IMR-90 (cell line): ENCODE results near the gene TMEM260. TPM values are rescaled to one million over a fixed set of nuclear protein-coding genes. Genes with fewer than 3 reads are reported as not detected.

Experiments
- ATAC-seq: fragments of 200-7000 bp; cut with Tn5 transposase; 2 replicates; pipeline ENCODE4 v1.9.1; 2020; ENCODE audit warnings: low read depth, mild to moderate bottlenecking, moderate library complexity
- BruUV-seq: library from RNA; stranded (reverse); fragments of 400-500 nt; replicated peaks from 2 replicates; lab custom pipeline; 2021; lab: Mats Ljungman, UMichigan
- CTCF ChIA-PET: fragments of 300-600 bp; formaldehyde crosslinking; extraction: SDS; loops from one replicate; lab custom pipeline; 2021; ENCODE audit warnings: antibody characterized with exemption; lab: Yijun Ruan, JAX
- POLR2A ChIA-PET: fragments of 300-600 bp; sonication (Branson Sonifier 250); formaldehyde crosslinking; loops from one replicate; lab custom pipeline; 2022; ENCODE audit warnings: antibody characterized with exemption; ENCODE audit not compliant: unreplicated experiment; lab: Charles Lee
- DNase-seq: peaks from one replicate; pipeline ENCODE4 v3.0.0; 2013
- H2AFZ ChIP-seq: replicated peaks from 2 replicates; pipeline ENCODE3; 2013; ENCODE audit warnings: low read length, mild to moderate bottlenecking; ENCODE audit not compliant: poor library complexity
- H2AK5ac ChIP-seq: 2 replicates; pipeline ENCODE4 v1.6.1; 2013; ENCODE audit warnings: low read depth, low read length, inconsistent platforms
- H2AK9ac ChIP-seq: replicated peaks from 2 replicates; pipeline ENCODE3; 2013; ENCODE audit warnings: mild to moderate bottlenecking, low read depth, low read length, moderate library complexity; ENCODE audit not compliant: poor library complexity
- H2BK120ac ChIP-seq: 2 replicates; pipeline ENCODE4 v1.6.1; 2013; ENCODE audit warnings: low read depth, low read length, inconsistent platforms
- H2BK15ac ChIP-seq: 3 replicates; pipeline ENCODE4 v1.6.1; 2013; ENCODE audit warnings: low read depth, low read length, inconsistent platforms
- H2BK20ac ChIP-seq: 2 replicates; pipeline ENCODE4 v1.6.1; 2013; ENCODE audit warnings: low read depth, mild to moderate bottlenecking, inconsistent platforms, low read length, moderate library complexity
- H2BK5ac ChIP-seq: 2 replicates; pipeline ENCODE4 v1.6.1; 2013; ENCODE audit warnings: mild to moderate bottlenecking, low read depth, low read length, inconsistent platforms; ENCODE audit not compliant: poor library complexity, severe bottlenecking
- H3K14ac ChIP-seq: replicated peaks from 2 replicates; pipeline ENCODE4 v1.6.1; 2013; ENCODE audit warnings: low read depth, low read length, inconsistent platforms
- H3K18ac ChIP-seq: 2 replicates; pipeline ENCODE4 v1.6.1; 2013; ENCODE audit warnings: low read depth, low read length, control low read depth
- H3K23ac ChIP-seq: 2 replicates; pipeline ENCODE4 v1.6.1; 2013; ENCODE audit warnings: low read depth, low read length, inconsistent platforms
- H3K27ac ChIP-seq: 2 replicates; pipeline ENCODE4 v1.5.1; 2013; ENCODE audit warnings: mild to moderate bottlenecking, control low read depth, low read length; ENCODE audit not compliant: insufficient read depth
- H3K27me3 ChIP-seq: 2 replicates; pipeline ENCODE4 v1.6.1; 2013; ENCODE audit warnings: low read length; ENCODE audit not compliant: control insufficient read depth, insufficient read depth
- H3K36me3 ChIP-seq: 2 replicates; pipeline ENCODE4 v1.6.1; 2013; ENCODE audit warnings: low read length, mixed read lengths; ENCODE audit not compliant: control insufficient read depth, insufficient read depth
- H3K4ac ChIP-seq: 2 replicates; pipeline ENCODE4 v1.6.1; 2013; ENCODE audit warnings: low read depth, low read length, inconsistent platforms
- H3K4me1 ChIP-seq: 2 replicates; pipeline ENCODE4 v1.6.1; 2013; ENCODE audit warnings: low read length, mixed read lengths; ENCODE audit not compliant: control insufficient read depth, insufficient read depth
- H3K4me2 ChIP-seq: 2 replicates; pipeline ENCODE4 v1.6.1; 2013; ENCODE audit warnings: low read depth, mild to moderate bottlenecking, control low read depth, low read length, moderate library complexity
- H3K4me3 ChIP-seq: 2 replicates; pipeline ENCODE4 v1.5.1; 2013; ENCODE audit warnings: low read depth, mild to moderate bottlenecking, control low read depth, low read length, moderate library complexity; ENCODE audit not compliant: insufficient read depth
- H3K56ac ChIP-seq: 2 replicates; pipeline ENCODE4 v1.6.1; 2013; ENCODE audit warnings: low read length, inconsistent platforms; ENCODE audit not compliant: insufficient read depth; ENCODE audit errors: extremely low read depth
- H3K79me1 ChIP-seq, 2 experiments: 2 replicates each; pipeline ENCODE4 v1.6.1; 2013; ENCODE audit warnings: low read length in 2 of 2, inconsistent platforms in 1 of 2, low read depth in 1 of 2
- H3K9ac ChIP-seq: 2 replicates; pipeline ENCODE4 v1.6.1; 2013; ENCODE audit warnings: low read depth, low read length, control low read depth
- H3K9me1 ChIP-seq: 2 replicates; pipeline ENCODE4 v1.6.1; 2013; ENCODE audit warnings: low read length, inconsistent platforms; ENCODE audit not compliant: insufficient read depth
- H3K9me3 ChIP-seq: 2 replicates; pipeline ENCODE4 v1.6.1; 2013; ENCODE audit warnings: low read length; ENCODE audit not compliant: control insufficient read depth, insufficient read depth
- H4K20me1 ChIP-seq: 2 replicates; pipeline ENCODE4 v1.6.1; 2013; ENCODE audit warnings: low read length, inconsistent platforms; ENCODE audit not compliant: insufficient read depth
- H4K5ac ChIP-seq: 2 replicates; pipeline ENCODE4 v1.6.1; 2013; ENCODE audit warnings: mild to moderate bottlenecking, low read depth, low read length, control low read depth
- H4K8ac ChIP-seq, 2 experiments: 2 replicates each; pipeline ENCODE4 v1.6.1; 2013; ENCODE audit warnings: low read depth in 2 of 2, low read length in 2 of 2, control low read depth in 1 of 2, inconsistent platforms in 1 of 2
- H4K91ac ChIP-seq: 2 replicates; pipeline ENCODE4 v1.6.1; 2013; ENCODE audit warnings: low read depth, low read length, inconsistent platforms; ENCODE audit not compliant: insufficient read depth
- CEBPB ChIP-seq: IDR thresholded peaks from 2 replicates; pipeline ENCODE4 v1.6.1; 2012; ENCODE audit warnings: low read depth, low read length, improper control_type of control experiment
- CHD1 ChIP-seq: IDR thresholded peaks from 2 replicates; pipeline ENCODE4 v1.6.1; 2012; ENCODE audit warnings: low read depth, low read length, improper control_type of control experiment
- ELK1 ChIP-seq: fragments of 150-350 bp; IDR thresholded peaks from 2 replicates; pipeline ENCODE4 v1.6.1; 2016; ENCODE audit warnings: low read depth, mild to moderate bottlenecking, low read length, moderate library complexity, borderline replicate concordance
- FOS ChIP-seq: fragments of 150-350 bp; IDR thresholded peaks from 2 replicates; pipeline ENCODE4 v1.6.1; 2016; ENCODE audit warnings: low read depth, low read length
- MAFK ChIP-seq: IDR thresholded peaks from 2 replicates; pipeline ENCODE4 v1.6.1; 2012; ENCODE audit warnings: low read depth, low read length, improper control_type of control experiment
- MXI1 ChIP-seq: IDR thresholded peaks from 2 replicates; pipeline ENCODE4 v1.6.1; 2012; ENCODE audit warnings: low read depth, mild to moderate bottlenecking, low read length, moderate library complexity, borderline replicate concordance
- NFE2L2 ChIP-seq: fragments of 150-350 bp; IDR thresholded peaks from 2 replicates; pipeline ENCODE4 v1.6.1; 2016; ENCODE audit warnings: low read depth, mild to moderate bottlenecking, low read length
- POLR2A ChIP-seq: IDR thresholded peaks from 2 replicates; pipeline ENCODE4 v1.6.1; 2012; ENCODE audit warnings: mild to moderate bottlenecking, low read depth, low read length
- RAD21 ChIP-seq: IDR thresholded peaks from 2 replicates; pipeline ENCODE4 v1.6.1; 2012; ENCODE audit warnings: low read length, improper control_type of control experiment
- RCOR1 ChIP-seq: IDR thresholded peaks from 2 replicates; pipeline ENCODE4 v1.6.1; 2012; ENCODE audit warnings: mild to moderate bottlenecking, low read length, improper control_type of control experiment; ENCODE audit not compliant: insufficient replicate concordance
- RFX5 ChIP-seq: IDR thresholded peaks from 2 replicates; pipeline ENCODE4 v1.8.0; 2012; ENCODE audit warnings: low read depth, mild to moderate bottlenecking, low read length, moderate library complexity
- SMC3 ChIP-seq: fragments of 150-350 bp; IDR thresholded peaks from 2 replicates; pipeline ENCODE4 v1.6.1; 2016; ENCODE audit warnings: low read depth, mild to moderate bottlenecking, antibody characterized with exemption, low read length, moderate library complexity
- whole genome bisulfite sequencing, 2 experiments: methylation state at CpG; one replicate each; pipeline versions ENCODE4 v1.1.5 to v1.1.7; 2013; ENCODE audit warnings: missing lambda C conversion rate in 2 of 2; ENCODE audit not compliant: insufficient read length in 1 of 2; ENCODE audit errors: extremely low coverage in 2 of 2; 5-methylcytosine and 5-hydroxymethylcytosine counted together
- dilution Hi-C: fragments of 300-500 bp; cut with HindIII; formaldehyde crosslinking; loops from one replicate; pipeline ENCODE4 v1.14.3; 2018; ENCODE audit warnings: low sequenced_read_pairs; ENCODE audit not compliant: unreplicated experiment
- in situ Hi-C: fragments of 300-500 bp; cut with MboI; formaldehyde crosslinking; loops from 3 replicates; pipeline ENCODE4 v1.14.3; 2019; ENCODE audit warnings: low sequenced_read_pairs, inconsistent platforms, mixed read lengths
- intact Hi-C: fragments of 100-400 bp; cut with micrococcal nuclease; formaldehyde crosslinking; loops from 2 replicates; pipeline ENCODE4 v1.10.0; 2022
- polyA plus RNA-seq, 3 experiments: library from polyadenylated mRNA; depleted of rRNA; stranded (reverse); fragments of >200 nt; gene quantifications; 2 replicates each; pipeline ENCODE4 v1.2.3, GENCODE V29; 2012; ENCODE audit warnings: low replicate concordance in 1 of 3
- total RNA-seq: library from RNA; depleted of rRNA; stranded (reverse); fragments of >200 nt; gene quantifications from 2 replicates; pipeline ENCODE4 v1.2.3, GENCODE V29; 2012
- TF ChIP-seq, protein P1 (sequence below): conservative IDR thresholded peaks from 2 replicates; pipeline ENCODE4 v1.5.1; 2012; ENCODE audit warnings: mild to moderate bottlenecking, low read depth, low read length, improper control_type of control experiment

Gene TMEM260
- total and polyA plus RNA-seq, 2 of the 4 experiments (the other 2 are of a cell fraction) = 6.4 to 11.5 TPM

DNA sequence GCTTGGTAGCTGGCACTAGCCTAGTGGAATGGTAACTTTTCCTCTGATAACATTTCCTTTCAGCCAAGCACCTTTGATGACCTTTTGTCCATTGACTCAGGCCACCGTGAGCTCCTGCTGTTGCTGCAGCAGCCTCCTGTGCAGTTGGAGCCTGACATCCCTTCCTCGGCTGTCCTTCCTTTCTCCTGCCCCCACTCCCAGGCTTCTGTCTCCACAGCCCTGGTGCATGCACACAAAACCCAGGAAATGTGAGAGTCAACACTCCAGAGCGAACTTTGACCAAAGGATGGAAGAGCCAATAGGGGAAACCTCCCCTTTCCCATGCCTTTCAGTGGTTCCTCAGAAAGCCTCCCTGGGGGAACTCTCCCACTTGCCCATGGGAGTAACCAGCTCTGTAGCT lies 115.0 kb downstream of the TMEM260 start:
- 60% methylated on average over 2 of the region's 3 CpGs; no CpG with 5 or more reads in 1 of the 2 experiments for WGBS, 2 experiments

More for the DNA sequence above, 115.0 kb downstream of the TMEM260 start:
- ChIA-PET CTCF (no interaction called here), POLR2A (no interaction called here)
- Histone ChIP-seq H3K4me3 (no peak overlapping the region), H4K5ac (no peak overlapping the region), H3K18ac (no peak overlapping the region), H3K9me3 (no peaks in the 10 kb centered on the region), H3K79me1 (no peaks in the 10 kb centered on the region), H3K23ac (no peak overlapping the region), H3K4ac (no peak overlapping the region), H3K9ac (no peak overlapping the region), H3K27me3 (peaks cover 2% of the 10 kb centered on the region; the same call in 1 of the 2 replicates), H3K4me1 (no peaks in the 10 kb centered on the region), H2BK120ac (no peak overlapping the region), H3K4me2 (no peak overlapping the region), H3K14ac (no peak overlapping the region), H2AFZ (no peak overlapping the region), H3K36me3 (no peaks in the 10 kb centered on the region), H3K9me1 (no peaks in the 10 kb centered on the region), H2BK15ac (no peak overlapping the region), H2BK5ac (no peak overlapping the region), H4K91ac (no peak overlapping the region), H2AK9ac (no peak overlapping the region), H2BK20ac (no peak overlapping the region), H2AK5ac (no peak overlapping the region), H3K27ac (no peak overlapping the region), H4K8ac (no peak overlapping the region), H4K20me1 (no peaks in the 10 kb centered on the region), H3K56ac (no peak overlapping the region)
- in situ Hi-C loops = no loop called here
- dilution Hi-C loops = no loop called here
- BruUV-seq = no TSS peak
- intact Hi-C loops = no loop called here
- TF ChIP-seq NFE2L2 (no peak), RAD21 (no peak), SMC3 (no peak), FOS (no peak), CHD1 (no peak), MXI1 (no peak), POLR2A (no peak), RCOR1 (no peak), MAFK (no peak), CEBPB (no peak), RFX5 (no peak), ELK1 (no peak)
- TF ChIP-seq, protein P1, sequence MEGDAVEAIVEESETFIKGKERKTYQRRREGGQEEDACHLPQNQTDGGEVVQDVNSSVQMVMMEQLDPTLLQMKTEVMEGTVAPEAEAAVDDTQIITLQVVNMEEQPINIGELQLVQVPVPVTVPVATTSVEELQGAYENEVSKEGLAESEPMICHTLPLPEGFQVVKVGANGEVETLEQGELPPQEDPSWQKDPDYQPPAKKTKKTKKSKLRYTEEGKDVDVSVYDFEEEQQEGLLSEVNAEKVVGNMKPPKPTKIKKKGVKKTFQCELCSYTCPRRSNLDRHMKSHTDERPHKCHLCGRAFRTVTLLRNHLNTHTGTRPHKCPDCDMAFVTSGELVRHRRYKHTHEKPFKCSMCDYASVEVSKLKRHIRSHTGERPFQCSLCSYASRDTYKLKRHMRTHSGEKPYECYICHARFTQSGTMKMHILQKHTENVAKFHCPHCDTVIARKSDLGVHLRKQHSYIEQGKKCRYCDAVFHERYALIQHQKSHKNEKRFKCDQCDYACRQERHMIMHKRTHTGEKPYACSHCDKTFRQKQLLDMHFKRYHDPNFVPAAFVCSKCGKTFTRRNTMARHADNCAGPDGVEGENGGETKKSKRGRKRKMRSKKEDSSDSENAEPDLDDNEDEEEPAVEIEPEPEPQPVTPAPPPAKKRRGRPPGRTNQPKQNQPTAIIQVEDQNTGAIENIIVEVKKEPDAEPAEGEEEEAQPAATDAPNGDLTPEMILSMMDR = no peak
- no peak for ATAC-seq
- no peak for DNase-seq
